CD14-positive monocyte (primary cell): ENCODE data around the gene SRPRB. TPM values are rescaled to one million over a fixed set of nuclear protein-coding genes. Genes with fewer than 3 reads are reported as not detected.

Experiments
- DNase-seq, 3 donors: peaks; one replicate each; pipeline ENCODE4 v3.0.0-alpha.2; 2011 to 2022
- H2AFZ ChIP-seq: 2 replicates; pipeline ENCODE4 v1.6.0; 2012; ENCODE audit warnings: mild to moderate bottlenecking, low read depth, low read length, inconsistent platforms; ENCODE audit not compliant: insufficient read depth, poor library complexity, severe bottlenecking
- H3K27ac ChIP-seq, 2 donors: 1 replicate in 1 of 2; 2 replicates in 1 of 2; pipeline ENCODE4 v1.5.1; 2012 to 2013; ENCODE audit warnings: low read length in 2 of 2, control low read depth in 1 of 2, inconsistent platforms in 1 of 2, low read depth in 1 of 2, mild to moderate bottlenecking in 1 of 2
- H3K27me3 ChIP-seq, 2 donors: one replicate each; pipeline versions ENCODE4 v1.6.0 to v1.6.1; 2011 to 2013; ENCODE audit warnings: low read length in 2 of 2; ENCODE audit not compliant: control insufficient read depth in 2 of 2, insufficient read depth in 2 of 2
- H3K36me3 ChIP-seq, 2 donors: replicated peaks in 1 of 2; 1 replicate in 1 of 2; 2 replicates in 1 of 2; pipeline versions ENCODE4 v1.5.1 to v1.6.1; 2012 to 2013; ENCODE audit warnings: low read length in 2 of 2, control low read depth in 1 of 2, inconsistent platforms in 1 of 2, mild to moderate bottlenecking in 1 of 2; ENCODE audit not compliant: insufficient read depth in 2 of 2, control insufficient read depth in 1 of 2
- H3K4me1 ChIP-seq, 2 donors: 1 replicate in 1 of 2; 2 replicates in 1 of 2; pipeline versions ENCODE4 v1.5.1 to v1.6.1; 2012 to 2013; ENCODE audit warnings: low read length in 2 of 2, control low read depth in 1 of 2, inconsistent platforms in 1 of 2, mild to moderate bottlenecking in 1 of 2, moderate library complexity in 1 of 2; ENCODE audit not compliant: insufficient read depth in 2 of 2, control insufficient read depth in 1 of 2
- H3K4me2 ChIP-seq: replicated peaks from 2 replicates; pipeline ENCODE3; 2012; ENCODE audit warnings: low read length, moderate library complexity, mild to moderate bottlenecking; ENCODE audit not compliant: poor library complexity, severe bottlenecking; ENCODE audit errors: extremely low read depth
- H3K4me3 ChIP-seq, 3 experiments: fragments of 200-600 bp in 1 of 3; sonication (generic) in 1 of 3; replicated peaks in 1 of 3; 1 replicate in 2 of 3; 2 replicates in 1 of 3; pipeline ENCODE4 v1.5.1; 2011 to 2013; ENCODE audit warnings: low read length in 3 of 3, mild to moderate bottlenecking in 3 of 3, control low read depth in 2 of 3, low read depth in 2 of 3, inconsistent platforms in 1 of 3, moderate library complexity in 1 of 3
- H3K79me2 ChIP-seq: 2 replicates; pipeline ENCODE4 v1.6.0; 2012; ENCODE audit warnings: mild to moderate bottlenecking, control low read depth, inconsistent platforms, low read length, moderate library complexity; ENCODE audit not compliant: insufficient read depth
- H3K9ac ChIP-seq: 2 replicates; pipeline ENCODE4 v1.6.0; 2017; ENCODE audit warnings: low read length, mild to moderate bottlenecking; ENCODE audit not compliant: insufficient read depth, poor library complexity, severe bottlenecking
- H3K9me3 ChIP-seq, 2 donors: replicated peaks in 1 of 2; 1 replicate in 1 of 2; 2 replicates in 1 of 2; pipeline versions ENCODE4 v1.5.1 to v1.6.1; 2012 to 2013; ENCODE audit warnings: low read length in 2 of 2, control low read depth in 1 of 2; ENCODE audit not compliant: control insufficient read depth in 1 of 2, insufficient read depth in 1 of 2
- H4K20me1 ChIP-seq: 2 replicates; pipeline ENCODE4 v1.6.0; 2012; ENCODE audit warnings: mild to moderate bottlenecking, low read length, control low read depth, moderate library complexity; ENCODE audit not compliant: insufficient read depth
- H3K27ac Mint-ChIP-seq, 7 donors: one replicate each; pipeline ENCODE4 v1.8.0; 2020; ENCODE audit warnings: mild to moderate bottlenecking in 7 of 7, mixed read lengths in 7 of 7, moderate library complexity in 6 of 7, inconsistent platforms in 2 of 7
- H3K27me3 Mint-ChIP-seq, 3 donors: one replicate each; pipeline ENCODE4 v1.8.0; 2021 to 2022; ENCODE audit warnings: low read depth in 3 of 3, mild to moderate bottlenecking in 3 of 3, mixed read lengths in 3 of 3, moderate library complexity in 3 of 3, inconsistent platforms in 1 of 3
- H3K36me3 Mint-ChIP-seq, 2 donors: one replicate each; pipeline ENCODE4 v1.8.0; 2020; ENCODE audit warnings: mixed read lengths in 2 of 2, inconsistent platforms in 1 of 2, mild to moderate bottlenecking in 1 of 2
- H3K4me1 Mint-ChIP-seq: one replicate; pipeline ENCODE4 v1.8.0; 2020; ENCODE audit warnings: mild to moderate bottlenecking, mixed read lengths
- H3K4me3 Mint-ChIP-seq, 2 donors: one replicate each; pipeline ENCODE4 v1.8.0; 2020; ENCODE audit warnings: mild to moderate bottlenecking in 2 of 2, mixed read lengths in 2 of 2, moderate library complexity in 1 of 2
- H3K9me3 Mint-ChIP-seq, 7 donors: one replicate each; pipeline ENCODE4 v1.8.0; 2020 to 2022; ENCODE audit warnings: mixed read lengths in 7 of 7, mild to moderate bottlenecking in 6 of 7, moderate library complexity in 6 of 7, inconsistent platforms in 2 of 7
- CTCF ChIP-seq: fragments of 200-600 bp; IDR thresholded peaks from one replicate; pipeline ENCODE4 v1.8.0; 2022; ENCODE audit warnings: antibody characterized with exemption, mild to moderate bottlenecking
- WGBS: methylation state at CpG from one replicate; pipeline ENCODE4 v1.1.5; 2013; ENCODE audit warnings: missing lambda C conversion rate; ENCODE audit not compliant: insufficient coverage; 5-methylcytosine and 5-hydroxymethylcytosine counted together
- intact Hi-C, 2 donors: fragments of 100-400 bp; cut with micrococcal nuclease; formaldehyde crosslinking; loops; one replicate each; pipeline versions ENCODE4 v1.15.0 to v1.15.1; 2023
- polyA plus RNA-seq, 3 donors: library from polyadenylated mRNA; depleted of rRNA in 1 of 3; unstranded in 2 of 3; stranded (reverse) in 1 of 3; fragments of 300-500 nt in 2 of 3; fragments of >200 nt in 1 of 3; fragmentation: Illumina TruSeq in 2 of 3; gene quantifications; 1 replicate in 2 of 3; 2 replicates in 1 of 3; pipeline ENCODE4 v1.2.3, GENCODE V29; 2012 to 2021

Gene SRPRB
- polyA plus RNA-seq, 3 donors, result 6.1 to 30.6 (median 29.9) TPM

- no peaks in the 10 kb centered on the region for H3K27me3 ChIP-seq
- no peaks in the 10 kb centered on the region for H3K4me1 ChIP-seq
- intact Hi-C loops, result no loop called here
- H3K27me3 Mint-ChIP-seq, result peaks cover 3 to 11% (median 3%) of the 10 kb centered on the region in 3 donors
- no peak overlapping the region for H3K4me2 ChIP-seq
- no peak overlapping the region for H3K27ac Mint-ChIP-seq
- no peak overlapping the region for H3K9ac ChIP-seq
- peaks cover 0 to 5% (median 0%) of the 10 kb centered on the region in 7 donors for H3K9me3 Mint-ChIP-seq
- no peak overlapping the region for H3K4me3 Mint-ChIP-seq
- no peak overlapping the region for H3K27ac ChIP-seq
- H2AFZ ChIP-seq, result no peak overlapping the region
- H3K4me1 Mint-ChIP-seq, result no peaks in the 10 kb centered on the region
- H3K36me3 ChIP-seq, result no peaks in the 10 kb centered on the region
- no peak for TF ChIP-seq CTCF
- no peaks in the 10 kb centered on the region for H3K79me2 ChIP-seq
- H3K4me3 ChIP-seq, result no peak overlapping the region
- H3K9me3 ChIP-seq, result peaks cover 0 to 2% of the 10 kb centered on the region in 2 donors
- no peaks in the 10 kb centered on the region for H4K20me1 ChIP-seq
- no peaks in the 10 kb centered on the region for H3K36me3 Mint-ChIP-seq
- no peak for DNase-seq
- WGBS, result 88% methylated on average over 3 of the region's 3 CpGs
These were observed 31.9 kb upstream of the SRPRB start for GRCh38 chr3:133773732-133774131.

- H3K4me3 Mint-ChIP-seq, result no peak overlapping the region
- no peaks in the 10 kb centered on the region for H3K36me3 Mint-ChIP-seq
- peaks cover 3 to 10% (median 4%) of the 10 kb centered on the region in 3 donors for H3K27me3 Mint-ChIP-seq
- Histone ChIP-seq H2AFZ (no peak overlapping the region), H3K36me3 (no peaks in the 10 kb centered on the region), H3K4me2 (no peak overlapping the region), H3K9me3 (peaks cover 0 to 2% of the 10 kb centered on the region in 2 donors), H3K79me2 (no peaks in the 10 kb centered on the region), H4K20me1 (no peaks in the 10 kb centered on the region), H3K27me3 (no peaks in the 10 kb centered on the region), H3K4me1 (no peaks in the 10 kb centered on the region), H3K4me3 (no peak overlapping the region), H3K27ac (no peak overlapping the region), H3K9ac (no peak overlapping the region)
- no peaks in the 10 kb centered on the region for H3K4me1 Mint-ChIP-seq
- no peak for TF ChIP-seq CTCF
- intact Hi-C loops, result no loop called here
- peaks cover 0 to 5% (median 0%) of the 10 kb centered on the region in 7 donors for H3K9me3 Mint-ChIP-seq
- no peak for DNase-seq
- H3K27ac Mint-ChIP-seq, result no peak overlapping the region
- WGBS, result 98% methylated on average over 9 of the region's 9 CpGs
These were observed 30.3 kb upstream of the SRPRB start for GRCh38 chr3:133775309-133775708.
